Right lobe of liver (tissue), 6 donors: ENCODE measurements around the gene TSPAN14. TPM values are rescaled to one million over a fixed set of nuclear protein-coding genes. Genes with fewer than 3 reads are reported as not detected.
A peak's percentile ranks its signal among the peaks of the same experiment; 100 is the strongest.

Source experiments
- ATAC-seq, 4 donors: fragments of 200-7000 bp; cut with Tn5 transposase; one replicate each; pipeline ENCODE4 v1.9.1; 2020; ENCODE audit warnings: mild to moderate bottlenecking in 4 of 4, moderate library complexity in 4 of 4
- DNase-seq, 3 donors: peaks; one replicate each; pipeline ENCODE4 v3.0.0-alpha.2; 2020
- H3K27ac ChIP-seq, 3 donors: fragments of 200-600 bp; one replicate each; pipeline ENCODE4 v1.8.0; 2022
- H3K27me3 ChIP-seq, 2 donors: fragments of 200-600 bp; one replicate each; pipeline ENCODE4 v1.8.0; 2022
- H3K36me3 ChIP-seq, 4 donors: fragments of 200-600 bp; sonication (generic) in 1 of 4; one replicate each; pipeline versions ENCODE4 v1.5.1 to v1.8.0; 2017 to 2022; ENCODE audit warnings: control low read depth in 1 of 4
- H3K4me1 ChIP-seq, 4 donors: fragments of 200-600 bp; sonication (generic) in 1 of 4; one replicate each; pipeline versions ENCODE4 v1.5.1 to v1.8.0; 2017 to 2022; ENCODE audit warnings: control low read depth in 1 of 4
- H3K4me3 ChIP-seq, 3 donors: fragments of 200-600 bp; one replicate each; pipeline ENCODE4 v1.8.0; 2022
- H3K9me3 ChIP-seq, 4 donors: fragments of 200-600 bp; sonication (generic) in 1 of 4; one replicate each; pipeline versions ENCODE4 v1.5.1 to v1.8.0; 2017 to 2022; ENCODE audit warnings: control low read depth in 1 of 4
- CTCF ChIP-seq, 4 donors: fragments of 200-600 bp in 3 of 4; fragments of 450-650 bp in 1 of 4; IDR thresholded peaks; one replicate each; pipeline versions ENCODE4 v1.5.1 to v1.8.0; 2016 to 2022; ENCODE audit warnings: antibody characterized with exemption in 4 of 4, mild to moderate bottlenecking in 2 of 4
- POLR2A ChIP-seq: fragments of 450-650 bp; IDR thresholded peaks from one replicate; pipeline ENCODE4 v1.6.1; 2017; ENCODE audit warnings: antibody characterized with exemption, mild to moderate bottlenecking
- WGBS: methylation state at CpG from one replicate; pipeline ENCODE4 v1.1.6; 2018; ENCODE audit warnings: low coverage, low lambda C conversion rate; ENCODE audit not compliant: insufficient coverage; ENCODE audit errors: missing lambda C conversion rate; 5-methylcytosine and 5-hydroxymethylcytosine counted together
- intact Hi-C, 2 donors: fragments of 100-400 bp; cut with DNase I; formaldehyde crosslinking; loops; one replicate each; pipeline versions ENCODE4 v1.11.2 to v1.14.1; 2022
- total RNA-seq, 6 experiments: library from RNA; depleted of rRNA in 2 of 6; stranded (reverse); fragments of >200 nt in 2 of 6; fragmentation: NEBNext Ultra II Directional in 3 of 6; extraction: Animal tissue kit (Norgen Biotek cat#: 25700) in 3 of 6; gene quantifications; one replicate each; pipeline versions ENCODE4 v1.1.0 to v1.2.4, GENCODE V29; 2016 to 2023
- donor health status: DM: no; HTN: yes; CAD: no.
- donor health status: DM: no; HTN: no; CAD: no.
- donor health status: DM: no; HTN: no; CAD: no.
- donor health status: DM: no; HTN: yes; CAD: no.
- donor health status: DM: no; HTN: yes; CAD: no.

Gene TSPAN14
- total RNA-seq, 6 experiments from 2014 or later, result 22.1 to 39.0 (median 28.4) TPM

GRCh38 chr10:80468806-80469421, 14.8 kb downstream of the TSPAN14 start:
- Histone ChIP-seq H3K36me3 (peaks cover 0 to 15% (median 4%) of the 10 kb centered on the region in 4 donors), H3K27ac (peak overlapping the region in 2 of 3 donors; percentile 49 to 73), H3K4me1 (peaks cover 4 to 64% (median 24%) of the 10 kb centered on the region in 4 donors), H3K4me3 (no peak overlapping the region), H3K9me3 (no peaks in the 10 kb centered on the region), H3K27me3 (no peaks in the 10 kb centered on the region)
- DNase-seq (no peak), ATAC-seq (no peak)
- TF ChIP-seq POLR2A, result no peak
- intact Hi-C loops, result no loop called here
- WGBS, result 48% methylated on average over 6 of the region's 7 CpGs

GRCh38 chr10:80470266-80470665, 16.2 kb downstream of the TSPAN14 start:
- intact Hi-C loops, result no loop called here
- H3K4me1 ChIP-seq, result peaks cover 4 to 52% (median 21%) of the 10 kb centered on the region in 4 donors
- H3K27me3 ChIP-seq, result no peaks in the 10 kb centered on the region
- no peak for TF ChIP-seq CTCF (IDR thresholded peaks at IDR 0.05)
- TF ChIP-seq POLR2A, result no peak
- no peak overlapping the region for H3K4me3 ChIP-seq
- H3K36me3 ChIP-seq, result peaks cover 0 to 15% (median 4%) of the 10 kb centered on the region in 4 donors
- ATAC-seq (no peak), DNase-seq (no peak)
- no peaks in the 10 kb centered on the region for H3K9me3 ChIP-seq
- H3K27ac ChIP-seq, result peak overlapping the region in 1 of 3 donors; percentile 9
- WGBS, result 84% methylated on average over 3 of the region's 3 CpGs

GRCh38 chr10:80471001-80471400, 16.9 kb downstream of the TSPAN14 start:
- DNase-seq (no peak), ATAC-seq (no peak)
- Histone ChIP-seq H3K27ac (peak overlapping the region in 1 of 3 donors; percentile 9), H3K9me3 (no peaks in the 10 kb centered on the region), H3K4me3 (no peak overlapping the region), H3K27me3 (no peaks in the 10 kb centered on the region), H3K36me3 (peaks cover 0 to 15% (median 4%) of the 10 kb centered on the region in 4 donors), H3K4me1 (peaks cover 4 to 45% (median 21%) of the 10 kb centered on the region in 4 donors)
- 83% methylated on average over 2 of the region's 3 CpGs for WGBS
- intact Hi-C loops, result no loop called here
- TF ChIP-seq CTCF (IDR thresholded peaks at IDR 0.05), result no peak
- TF ChIP-seq POLR2A, result no peak

- H3K4me1 ChIP-seq, result peaks cover 4 to 41% (median 18%) of the 10 kb centered on the region in 4 donors
- H3K36me3 ChIP-seq, result peaks cover 0 to 15% (median 4%) of the 10 kb centered on the region in 4 donors
- no peaks in the 10 kb centered on the region for H3K27me3 ChIP-seq
- ATAC-seq (no peak), DNase-seq (no peak)
- TF ChIP-seq CTCF (IDR thresholded peaks at IDR 0.05), result no peak
- no peak for TF ChIP-seq POLR2A
- H3K9me3 ChIP-seq, result no peaks in the 10 kb centered on the region
- WGBS, result 48% methylated on average over 2 of the region's 4 CpGs
- H3K4me3 ChIP-seq, result no peak overlapping the region
- H3K27ac ChIP-seq, result no peak overlapping the region
- intact Hi-C loops, result no loop called here
Observed at GRCh38 chr10:80471715-80472233, 17.7 kb downstream of the TSPAN14 start.
